DMS153 treated with DMSO at 0.1 percent for 48 hours (cell line): ENCODE measurements around the gene BDKRB1.
A peak's percentile ranks its signal among the peaks of the same experiment; 100 is the strongest.
"Not testable (repeated sequence)": the region's sequence is repeated elsewhere in the genome, so short reads cannot be mapped to it uniquely, and the experiment has no call there.

Experiments used
- DNase-seq: peaks from one replicate; lab custom pipeline; 2025; ENCODE audit not compliant: unreplicated experiment; lab: John Stamatoyannopoulos, UW

Gene BDKRB1

DNA sequence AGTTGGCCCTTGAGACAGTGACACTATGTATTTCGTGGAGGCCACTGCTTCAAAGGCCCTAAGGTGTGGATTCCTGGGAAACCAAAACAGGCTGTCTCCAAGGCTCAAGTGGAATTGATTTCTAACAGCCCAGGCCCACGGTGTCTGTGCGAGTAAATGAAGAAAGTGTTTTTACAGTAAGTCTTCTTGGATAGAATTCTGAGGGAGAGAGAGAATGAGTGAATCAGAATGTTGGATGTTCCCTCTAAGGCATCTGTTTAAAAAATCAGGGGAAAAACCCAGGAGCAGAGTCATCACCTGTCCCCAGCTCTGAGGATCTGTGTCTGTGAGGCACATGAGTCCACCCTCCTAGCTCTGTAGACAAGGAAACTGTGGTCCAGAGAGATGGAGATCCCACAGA is 22.3 kb upstream of the BDKRB1 start:
- no peak for DNase-seq

DNA sequence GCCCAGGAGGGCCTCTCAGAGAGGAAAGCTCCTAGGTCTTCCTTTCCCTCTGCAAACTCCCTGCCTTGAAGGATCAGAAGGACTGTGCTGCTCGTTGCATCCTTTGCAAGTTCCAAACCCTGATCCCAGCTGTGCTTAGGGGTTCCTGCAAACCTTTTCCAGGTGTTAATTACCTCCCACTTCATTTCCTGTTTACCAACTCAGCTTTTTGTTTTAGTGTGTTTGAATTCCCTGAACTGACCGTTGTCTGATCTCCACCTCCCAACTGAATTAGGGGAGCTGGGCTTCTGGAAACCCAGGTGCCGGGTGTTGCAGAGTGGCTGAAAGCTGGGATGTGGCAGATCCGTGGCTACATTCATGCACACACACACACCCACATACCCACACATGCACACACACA is 20.6 kb upstream of the BDKRB1 start:
- no peak for DNase-seq

DNA sequence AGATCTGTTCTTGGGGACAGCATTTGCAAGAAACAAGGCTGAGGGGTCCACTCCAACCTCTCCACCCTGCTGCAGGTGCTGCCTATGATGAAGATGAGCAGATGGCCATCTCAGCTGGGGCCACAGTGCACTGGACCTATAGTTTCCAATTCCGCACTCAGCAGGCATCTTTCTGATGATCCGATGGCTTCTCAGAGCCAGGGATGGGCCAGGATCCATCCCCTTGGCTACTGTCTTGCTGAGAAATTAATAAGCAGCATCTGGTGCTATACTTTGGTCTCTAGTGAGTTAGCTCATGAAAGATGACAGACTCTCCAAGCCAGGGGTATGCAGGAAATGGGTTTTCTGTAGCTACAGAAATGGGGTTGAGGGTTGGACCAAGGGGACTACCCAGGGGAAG is 18.4 kb upstream of the BDKRB1 start:
- DNase-seq = no peak

DNA sequence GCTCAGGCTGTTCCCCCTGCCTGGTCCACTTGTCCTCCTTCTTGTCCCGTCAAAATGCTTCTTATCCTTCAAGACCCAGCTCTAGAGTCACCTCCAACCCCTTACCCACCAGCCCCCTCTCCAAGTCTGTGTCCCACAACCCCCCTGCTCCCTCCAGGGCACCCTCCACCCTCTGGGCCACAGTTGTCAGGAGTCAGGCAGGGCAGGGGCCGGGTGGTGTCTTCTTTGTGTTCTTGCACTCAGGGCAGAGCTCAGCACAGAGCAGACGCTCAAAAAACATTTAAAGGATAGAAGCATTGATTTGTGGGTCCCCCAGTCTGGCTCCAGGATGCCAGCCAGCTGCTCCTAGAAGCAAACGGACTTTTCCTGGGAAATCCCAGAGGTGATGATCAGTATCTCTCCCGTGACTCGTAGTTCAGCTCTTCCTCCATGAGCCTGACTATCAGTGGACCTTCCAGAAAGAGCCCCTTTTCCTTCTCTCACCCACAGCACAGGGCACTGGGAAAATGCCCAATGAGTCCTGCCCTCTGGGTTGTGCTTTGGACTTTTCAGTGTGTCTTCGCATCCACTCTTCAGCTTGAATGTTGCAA is 17.2 kb upstream of the BDKRB1 start:
- DNase-seq = no peak

DNA sequence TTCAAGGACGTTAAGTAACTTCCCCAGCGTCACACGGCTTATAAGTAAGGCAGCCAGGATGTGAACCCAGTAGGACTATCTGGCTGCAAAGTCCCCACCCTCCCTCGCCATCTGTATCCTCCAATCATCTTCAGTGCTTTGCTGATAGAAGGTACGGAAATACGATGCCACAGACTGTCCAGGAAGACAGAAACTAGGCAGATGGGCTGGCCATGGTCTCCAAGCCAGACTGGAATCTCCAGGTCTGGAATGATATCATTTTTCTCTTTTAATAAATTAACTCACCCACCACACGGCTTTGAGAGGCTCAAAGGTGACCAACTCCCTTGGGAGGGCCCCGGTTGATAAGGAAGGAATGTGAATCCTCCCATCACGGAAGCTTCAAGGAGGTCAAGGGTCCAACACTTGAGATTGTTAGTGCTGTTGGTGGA is 16.3 kb upstream of the BDKRB1 start:
- DNase-seq = no peak

DNA sequence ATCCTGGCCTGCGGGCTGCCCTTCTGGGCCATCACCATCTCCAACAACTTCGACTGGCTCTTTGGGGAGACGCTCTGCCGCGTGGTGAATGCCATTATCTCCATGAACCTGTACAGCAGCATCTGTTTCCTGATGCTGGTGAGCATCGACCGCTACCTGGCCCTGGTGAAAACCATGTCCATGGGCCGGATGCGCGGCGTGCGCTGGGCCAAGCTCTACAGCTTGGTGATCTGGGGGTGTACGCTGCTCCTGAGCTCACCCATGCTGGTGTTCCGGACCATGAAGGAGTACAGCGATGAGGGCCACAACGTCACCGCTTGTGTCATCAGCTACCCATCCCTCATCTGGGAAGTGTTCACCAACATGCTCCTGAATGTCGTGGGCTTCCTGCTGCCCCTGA is 15.4 kb upstream of the BDKRB1 start:
- DNase-seq = no peak

DNA sequence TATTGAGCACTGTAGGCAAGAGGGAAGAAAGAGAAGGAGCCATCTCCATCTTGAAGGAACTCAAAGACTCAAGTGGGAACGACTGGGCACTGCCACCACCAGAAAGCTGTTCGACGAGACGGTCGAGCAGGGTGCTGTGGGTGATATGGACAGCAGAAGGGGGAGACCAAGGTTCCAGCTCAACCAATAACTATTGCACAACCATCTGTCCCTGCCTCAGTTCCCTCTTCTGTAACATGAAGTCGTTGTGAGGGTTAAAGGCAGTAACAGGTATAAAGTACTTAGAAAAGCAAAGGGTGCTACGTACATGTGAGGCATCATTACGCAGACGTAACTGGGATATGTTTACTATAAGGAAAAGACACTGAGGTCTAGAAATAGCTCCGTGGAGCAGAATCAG is 13.9 kb upstream of the BDKRB1 start:
- no peak for DNase-seq

DNA sequence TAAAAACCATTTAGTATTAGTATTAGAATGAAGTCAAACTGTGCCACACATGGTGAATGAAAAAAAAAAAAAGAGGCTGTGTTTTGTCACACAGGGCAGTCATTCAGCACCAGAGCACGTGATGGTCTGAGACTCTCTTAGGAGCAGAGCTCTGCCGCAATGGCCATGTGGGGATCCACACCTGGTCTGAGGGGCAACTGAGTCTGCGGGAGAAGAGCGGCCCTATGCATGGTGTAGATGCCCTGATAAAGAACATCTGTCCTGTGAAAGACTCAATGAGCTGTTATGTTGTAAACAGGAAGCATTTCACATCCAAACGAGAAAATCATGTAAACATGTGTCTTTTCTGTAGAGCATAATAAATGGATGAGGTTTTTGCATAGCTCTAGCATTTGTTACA is 12.2 kb upstream of the BDKRB1 start:
- no peak for DNase-seq

DNA sequence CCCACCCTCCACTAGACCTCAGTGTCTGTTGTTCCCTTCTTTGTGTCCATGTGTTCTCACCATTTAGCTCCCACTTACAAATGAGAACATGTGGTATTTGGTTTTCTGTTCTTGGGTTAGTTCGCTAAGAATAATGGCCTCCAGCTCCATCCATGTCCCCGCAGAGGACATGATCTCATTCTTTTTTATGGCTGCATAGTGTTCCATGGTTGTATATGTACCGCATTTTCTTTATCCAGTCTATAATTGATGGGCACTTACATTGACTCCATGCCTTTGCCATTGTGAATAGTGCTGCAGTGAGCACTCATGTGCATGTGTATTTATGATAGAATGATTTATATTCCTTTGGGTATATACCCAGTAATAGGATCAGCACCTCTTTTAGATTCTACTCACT is 10.9 kb upstream of the BDKRB1 start:
- not testable (repeated sequence) for DNase-seq

DNA sequence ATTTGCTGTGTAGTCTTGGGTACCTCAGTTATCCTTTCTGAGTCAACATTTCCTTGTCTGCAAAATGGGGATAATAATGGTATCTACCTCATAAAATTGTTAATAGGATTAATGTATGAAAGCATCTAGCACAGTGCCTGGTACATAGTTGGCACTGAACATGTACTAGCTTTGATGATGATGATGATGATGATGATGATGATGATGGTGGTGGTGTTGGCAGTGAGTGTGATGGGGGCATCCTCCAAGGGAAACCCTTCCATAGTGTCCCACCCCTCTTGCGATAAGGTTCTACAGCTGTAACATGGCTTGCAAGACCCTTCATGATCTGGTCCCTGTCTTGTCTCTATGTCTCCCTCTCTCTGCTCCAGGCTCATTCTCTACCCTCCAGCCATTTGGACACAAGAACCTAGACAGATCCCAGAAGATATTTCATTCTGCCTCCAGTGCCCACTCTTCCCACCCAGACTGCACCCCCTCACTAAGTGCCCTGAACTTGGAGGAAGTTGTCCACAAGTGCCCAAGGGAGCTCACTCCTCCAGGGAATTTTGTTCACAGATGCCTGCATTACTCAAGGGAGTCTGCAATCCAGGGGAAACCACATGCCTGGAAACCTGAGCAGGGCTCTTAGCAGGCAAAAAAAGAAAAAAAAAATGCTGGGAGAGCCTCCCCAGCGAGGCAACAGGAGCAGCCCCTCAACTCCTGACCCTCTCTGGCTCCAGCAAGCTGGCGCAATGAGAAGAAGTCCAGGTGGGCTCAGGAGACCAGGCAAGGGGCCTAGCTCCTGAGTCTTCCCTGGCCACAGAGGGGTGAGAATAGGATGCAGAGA is 10.1 kb upstream of the BDKRB1 start:
- no peak for DNase-seq

DNA sequence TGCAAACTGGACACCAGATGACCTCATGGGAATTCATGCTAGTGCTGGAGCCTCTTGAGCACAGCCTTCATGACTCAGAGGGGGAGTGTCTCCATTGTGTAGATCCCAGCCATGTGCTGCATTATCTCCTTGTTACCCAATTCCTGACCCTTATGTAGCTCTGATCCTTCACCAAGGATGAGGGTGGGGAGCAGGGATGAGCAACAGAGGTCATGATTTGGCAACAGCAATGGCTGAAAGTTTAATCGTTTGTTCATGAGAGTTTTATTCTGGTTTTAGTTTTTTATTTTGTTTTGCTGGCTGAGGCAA is 9.5 kb upstream of the BDKRB1 start:
- DNase-seq = no peak

DNA sequence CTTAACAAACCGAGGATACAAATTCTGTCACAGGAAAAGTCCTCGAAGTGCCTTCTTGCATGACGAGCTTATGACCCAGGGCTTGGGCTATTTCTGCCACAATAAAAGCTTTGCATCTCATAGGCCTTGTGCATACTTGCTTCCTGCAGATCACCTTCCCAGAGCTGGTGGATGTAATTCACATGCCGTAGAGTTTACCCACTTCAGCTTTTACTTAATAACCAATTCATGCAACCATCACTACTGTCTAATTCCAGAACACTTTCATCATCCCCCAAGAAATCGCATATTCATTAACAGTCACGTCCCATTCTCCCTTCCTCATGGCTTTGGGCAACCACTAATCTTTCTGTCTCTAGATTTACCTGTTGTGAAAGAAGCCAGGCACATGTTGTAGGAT is 9.0 kb upstream of the BDKRB1 start:
- no peak for DNase-seq

DNA sequence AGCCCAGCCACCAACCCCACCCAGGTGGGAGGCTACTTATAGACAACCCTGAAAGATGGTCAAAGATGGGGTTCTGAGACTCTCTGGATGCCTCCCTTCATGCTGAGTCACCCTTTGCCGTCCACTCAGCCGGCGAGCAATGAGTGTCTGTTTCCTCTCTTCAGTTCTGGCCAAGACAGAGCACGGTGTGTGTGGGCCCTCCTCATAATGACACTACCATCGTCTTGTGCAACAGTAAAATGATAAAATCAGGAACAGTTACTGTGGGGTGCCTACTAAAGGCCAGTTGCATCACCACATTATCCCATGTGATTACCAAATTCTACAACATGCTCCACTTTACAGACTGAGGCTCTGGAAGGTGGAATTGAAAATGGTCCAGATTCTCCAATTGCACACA is 7.0 kb upstream of the BDKRB1 start:
- DNase-seq = no peak

DNA sequence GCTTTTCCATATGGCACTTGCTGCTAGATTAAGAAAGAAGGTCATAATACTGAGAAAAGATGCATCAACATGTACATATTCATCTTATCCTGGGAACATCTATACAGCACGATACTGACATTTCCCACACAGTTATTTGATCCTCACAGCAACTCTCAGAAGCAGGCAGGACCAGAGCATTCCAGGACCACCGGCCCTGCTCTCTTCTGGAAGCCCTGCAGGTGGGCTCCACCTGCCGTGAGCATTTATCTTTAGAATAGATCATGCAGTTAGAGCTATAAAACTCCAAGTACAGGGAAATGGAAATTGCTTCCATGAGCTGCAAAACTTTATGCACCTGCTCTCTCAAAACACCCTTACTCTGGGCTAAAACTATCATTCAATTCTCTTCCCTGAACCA is 5.5 kb upstream of the BDKRB1 start:
- DNase-seq = no peak

DNA sequence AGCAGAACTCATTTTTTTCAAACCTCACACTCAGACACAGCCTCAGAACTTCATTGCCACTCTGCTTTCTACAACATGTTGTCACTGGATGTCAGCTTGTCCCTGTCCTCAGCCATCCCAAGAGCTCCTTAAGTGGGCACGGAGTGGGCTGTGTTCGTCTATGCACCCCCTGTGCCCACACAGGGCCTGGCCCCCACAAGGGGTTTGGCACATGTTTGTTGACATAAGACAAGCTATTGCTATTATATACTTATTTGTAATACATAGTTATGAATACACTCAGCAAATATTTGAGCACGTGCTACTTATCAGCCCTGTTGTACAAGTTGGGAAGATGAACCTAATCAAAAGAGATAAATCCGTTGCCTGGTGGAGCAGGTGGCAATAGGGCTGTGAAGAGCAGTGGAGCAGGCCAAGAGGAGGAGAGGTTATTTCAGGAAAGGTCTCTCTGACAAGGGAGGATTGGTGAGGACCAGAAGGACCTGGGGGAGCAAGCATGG is 4.3 kb upstream of the BDKRB1 start:
- DNase-seq = no peak

DNA sequence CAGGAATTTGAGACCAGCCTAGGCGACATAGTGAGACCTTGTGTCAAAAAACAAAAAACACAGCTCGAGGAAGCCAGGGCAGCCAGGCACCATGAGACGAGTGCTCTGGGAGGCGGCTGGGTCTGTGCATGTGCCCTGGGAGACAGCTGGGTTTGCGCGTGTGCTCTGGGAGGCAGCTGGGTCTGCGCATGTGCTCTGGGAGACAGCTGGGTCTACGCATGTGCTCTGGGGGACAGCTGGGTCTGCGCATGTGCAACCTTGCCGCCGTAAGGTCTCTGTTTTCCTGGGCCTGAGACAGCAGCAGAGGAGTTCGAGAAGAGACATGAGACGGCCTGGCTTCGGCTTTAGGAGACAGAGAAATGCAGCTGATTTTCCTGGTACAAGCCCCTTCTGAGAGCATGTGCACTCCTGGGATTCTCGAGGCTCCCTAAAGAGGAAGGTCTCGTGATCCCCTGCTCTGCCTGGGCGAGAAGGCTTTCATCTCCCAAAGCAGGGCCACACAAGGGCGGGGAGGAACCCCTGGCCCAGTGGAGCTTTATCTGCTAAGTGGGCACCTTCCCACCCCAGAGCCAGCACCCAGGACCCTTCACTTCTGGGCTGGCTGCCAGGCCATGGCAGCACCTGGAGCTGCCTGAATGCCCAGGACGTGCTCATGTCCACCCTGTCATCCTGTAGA is 3.5 kb upstream of the BDKRB1 start:
- DNase-seq = peak; percentile 74

DNA sequence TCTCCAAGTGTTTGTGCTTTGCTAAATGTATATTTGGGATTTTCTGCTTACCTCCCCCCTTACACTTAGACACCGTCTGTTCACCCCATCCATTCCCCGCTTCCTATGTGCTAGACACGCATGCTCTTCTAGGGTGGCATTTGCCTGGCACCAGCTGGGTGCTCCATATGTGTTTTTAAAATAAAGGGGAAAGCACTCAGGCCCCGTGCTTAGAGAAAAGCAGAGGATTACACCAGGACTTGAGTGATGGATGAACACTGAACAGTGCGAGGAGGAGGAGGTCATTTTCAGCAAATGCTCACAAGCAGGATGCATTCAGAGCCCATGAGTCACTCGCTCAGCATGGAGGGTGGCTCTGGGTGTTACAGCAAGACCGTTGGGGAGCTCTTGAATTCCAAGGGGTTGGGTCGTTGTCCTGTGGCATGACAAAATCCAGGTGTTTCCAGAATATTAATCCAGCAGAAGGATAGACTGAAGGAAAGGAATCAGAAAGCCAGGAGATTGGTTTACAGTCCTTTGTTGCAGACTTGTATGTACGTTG is 2.9 kb upstream of the BDKRB1 start:
- DNase-seq = no peak

DNA sequence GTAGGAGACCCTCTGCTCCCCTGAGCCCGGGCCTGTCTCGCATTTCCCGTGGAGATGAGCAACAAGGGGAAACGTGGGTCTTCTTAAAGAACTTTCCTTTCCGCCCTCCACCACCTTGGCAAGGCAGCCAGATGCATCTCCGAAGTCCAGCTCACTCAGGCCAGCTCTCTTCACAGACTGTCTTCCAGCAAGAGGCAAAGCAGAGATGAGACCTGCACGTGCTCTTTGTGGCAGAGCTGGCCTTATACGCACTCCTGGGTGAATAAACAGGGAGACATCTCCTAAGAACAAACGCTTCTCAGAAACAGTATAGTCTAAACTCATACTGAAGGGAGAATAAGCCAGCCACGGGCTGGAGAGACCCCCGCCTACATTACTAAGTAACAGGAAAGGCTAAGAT is 1.3 kb upstream of the BDKRB1 start:
- DNase-seq = no peak

DNA sequence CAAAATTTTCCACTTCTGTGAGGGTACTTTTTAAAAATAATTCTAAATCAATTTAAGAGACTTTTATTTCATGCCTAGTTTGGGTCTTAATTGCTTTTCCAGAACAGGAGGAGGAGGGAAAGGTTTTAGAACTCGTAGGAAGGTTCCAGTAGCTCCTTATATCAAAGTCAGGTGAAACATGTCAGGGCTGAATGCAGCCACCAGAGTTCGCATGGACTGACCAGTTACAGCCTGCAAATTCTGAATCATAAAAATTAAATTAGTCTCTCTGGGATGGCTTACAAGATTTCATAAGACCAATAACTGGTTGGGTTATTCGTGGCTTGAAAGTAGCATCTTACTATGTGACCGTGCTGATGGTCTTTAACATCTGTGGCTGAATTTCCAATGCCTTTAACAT is 397 bp downstream of the BDKRB1 start:
- no peak for DNase-seq

DNA sequence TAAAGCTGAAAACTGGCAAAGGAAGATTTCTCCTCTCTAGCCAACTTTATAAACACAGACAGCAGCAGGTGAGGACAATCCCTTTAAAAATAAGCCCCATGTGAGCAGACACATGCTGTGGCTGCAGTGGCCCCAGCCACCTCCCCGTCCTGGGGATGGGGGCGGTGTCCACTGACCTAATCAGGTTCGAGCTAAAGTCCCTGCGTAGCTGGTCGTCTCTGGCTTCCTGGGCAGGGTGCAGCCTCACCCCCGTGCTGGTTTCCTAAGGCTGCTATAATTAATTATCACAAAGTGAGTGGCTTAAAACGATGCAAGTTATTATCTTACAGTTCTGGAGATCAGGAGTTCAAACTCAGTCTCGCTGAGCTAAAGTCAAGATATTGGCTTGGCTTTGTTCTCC is 1.0 kb downstream of the BDKRB1 start:
- DNase-seq = no peak

DNA sequence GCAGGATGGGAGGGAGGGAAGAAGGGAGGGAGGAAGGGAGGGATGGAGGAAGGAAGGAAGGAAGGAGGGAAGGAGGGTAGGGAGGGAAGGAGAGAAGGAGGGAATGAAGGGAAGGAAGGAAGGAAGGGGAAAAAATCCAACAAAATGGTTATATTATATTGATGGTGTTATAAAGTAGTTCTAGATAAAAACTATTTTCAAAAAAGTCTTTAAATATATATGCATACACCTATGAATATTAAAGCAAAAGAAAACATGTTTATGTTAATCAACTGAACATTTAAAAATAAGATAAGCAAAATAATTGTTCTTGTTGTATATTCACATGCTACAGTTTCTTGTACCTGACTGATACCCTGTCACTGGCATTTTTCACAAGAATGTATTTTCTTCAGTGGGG is 1.9 kb downstream of the BDKRB1 start:
- DNase-seq = no peak

DNA sequence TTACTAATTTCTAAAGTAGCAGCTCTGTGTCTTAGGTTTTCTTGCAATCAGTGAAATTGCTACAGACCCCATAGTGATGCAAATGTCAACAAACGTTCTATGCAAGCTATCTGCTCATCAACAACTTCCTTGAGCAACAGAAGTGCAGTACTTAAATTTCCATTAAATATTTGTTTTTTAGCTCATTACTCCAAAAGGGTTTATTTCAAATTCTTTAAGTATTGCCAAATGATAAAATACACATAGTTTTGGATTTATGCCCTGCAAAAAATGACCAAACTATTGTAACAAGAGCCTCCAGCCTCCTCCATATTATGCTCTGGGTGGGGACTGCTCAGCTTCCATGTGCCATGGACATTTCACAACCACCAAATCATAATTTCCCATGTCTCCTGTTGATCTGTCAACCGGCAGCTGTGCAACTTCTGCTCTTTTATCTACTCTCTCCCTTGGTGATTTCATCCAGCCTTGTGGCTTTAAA is 4.4 kb downstream of the BDKRB1 start:
- DNase-seq = no peak
